OCI-LY3 (cell line): Measurements from ENCODE around the gene ADORA2A.

Experiments used
- CTCF ChIP-seq: fragments of 200-600, 300-600 bp; sonication (generic); IDR thresholded peaks from 2 replicates; pipeline ENCODE4 v1.5.1; 2014; ENCODE audit warnings: antibody characterized with exemption, low read length, low read depth
- EZH2phosphoT487 ChIP-seq: fragments of 200-600 bp; shearing (Covaris generic); IDR thresholded peaks from 2 replicates; pipeline ENCODE4 v1.6.1; 2018; ENCODE audit warnings: antibody characterized with exemption, mixed run types, low read depth

- TF ChIP-seq CTCF (no peak), EZH2phosphoT487 (no peak)
These were observed 14.3 kb downstream of the ADORA2A start for GRCh38 chr22:24441406-24442351.
